Measurements from ENCODE around the gene PDCD4. TPM values are rescaled to one million over a fixed set of nuclear protein-coding genes. Genes with fewer than 3 reads are reported as not detected.

The PDCD4 gene
- total RNA-seq, result 78.6 and 246 TPM in 2 replicates

GRCh38 chr10:110871298-110872084 lies at the start of gene PDCD4:
TSS of gene PDCD4 (plus strand) at chr10:110871928. CDS start at chr10:110876028, 4,100 bp downstream.

DNA sequence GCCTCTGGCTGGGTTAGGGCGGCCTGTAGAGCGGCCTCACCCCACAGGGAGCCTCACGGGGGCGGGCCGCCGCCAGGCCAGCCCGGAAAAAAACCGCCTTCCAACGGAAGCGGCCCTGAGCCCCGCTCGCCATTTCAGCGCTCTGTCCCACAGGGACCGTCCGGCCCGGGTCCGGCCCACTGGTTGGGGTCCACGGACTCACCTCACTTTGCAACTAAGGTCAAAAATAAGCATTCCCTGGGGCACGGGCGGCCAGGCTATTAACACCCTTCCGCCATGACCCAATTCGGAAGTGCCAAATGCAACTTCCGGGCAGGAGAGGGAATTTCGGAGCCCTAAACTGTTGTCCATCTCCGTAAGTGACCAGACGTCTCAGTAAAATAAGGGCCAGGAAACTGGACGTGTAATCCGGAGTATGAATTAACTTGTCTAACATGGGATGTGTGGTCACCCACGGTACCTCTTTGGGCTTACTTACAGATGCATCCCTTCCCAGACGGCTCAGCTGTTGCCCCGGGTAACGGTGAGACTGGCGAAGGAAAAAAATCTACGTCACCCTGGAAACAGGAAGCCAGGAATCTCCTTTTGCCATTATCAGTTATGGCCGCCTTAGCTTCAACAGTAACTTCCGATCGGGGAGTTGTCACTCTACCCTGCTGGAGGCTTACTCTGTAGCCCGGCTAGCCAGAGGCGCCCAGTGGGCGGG lies 47.1 kb downstream of the PDCD4 start, which contains the start of gene BBIP1:
Gene BBIP1 (minus strand): TSS at position 538 of the 706 bp plus-strand sequence. CDS start 1,023 bp downstream, outside the sequence.

GRCh38 chr10:110919349-110919931 lies 47.7 kb downstream of the PDCD4 start, which contains the start of gene SHOC2:
TSS of gene SHOC2 (plus strand) at chr10:110919604. CDS start at chr10:110964359, 44,755 bp downstream.

Other genes starting within 250 kb of the PDCD4 start
- gene RBM20, start 227.6 kb upstream of the PDCD4 start, total RNA-seq, result under 0.01 and 0.57 TPM in 2 replicates
- gene BBIP1, start 47.3 kb downstream of the PDCD4 start, total RNA-seq, result 10.9 and 13.3 TPM in 2 replicates
- 52.3 and 54.2 TPM in 2 replicates for gene SHOC2, start 47.7 kb downstream of the PDCD4 start, total RNA-seq
- not detected in 2 replicates for gene ADRA2A, start 205.1 kb downstream of the PDCD4 start, total RNA-seq

Data from nasal cavity respiratory epithelium epithelial cell of viscerocranial mucosa (primary cell).